Ovary (tissue), 9 donors: ENCODE data around the gene DSCAML1. TPM values are rescaled to one million over a fixed set of nuclear protein-coding genes. Genes with fewer than 3 reads are reported as not detected.

ENCODE experiments used
- DNase-seq, 5 donors: peaks; one replicate each; pipeline ENCODE4 v3.0.0-alpha.2; 2019 to 2020
- H3K27ac ChIP-seq, 2 donors: fragments of 200-600 bp; one replicate each; pipeline versions ENCODE4 v1.5.1 to v1.8.0; 2019 to 2022
- H3K27me3 ChIP-seq: fragments of 200-600 bp; one replicate; pipeline ENCODE4 v1.8.0; 2022
- H3K36me3 ChIP-seq: fragments of 200-600 bp; sonication (generic); one replicate; pipeline ENCODE4 v1.5.1; 2019
- H3K4me1 ChIP-seq: one replicate; pipeline ENCODE4 v1.8.1; 2013; ENCODE audit warnings: mild to moderate bottlenecking, moderate library complexity; ENCODE audit not compliant: insufficient read depth
- H3K4me3 ChIP-seq: fragments of 200-600 bp; sonication (generic); one replicate; pipeline ENCODE4 v1.5.1; 2017
- H3K9me3 ChIP-seq, 2 donors: fragments of 200-600 bp in 1 of 2; sonication (generic) in 1 of 2; one replicate each; pipeline versions ENCODE4 v1.5.1 to v1.8.1; 2013 to 2019; ENCODE audit warnings: mild to moderate bottlenecking in 1 of 2, moderate library complexity in 1 of 2
- EP300 ChIP-seq: sonication (generic); formaldehyde crosslinking; IDR thresholded peaks from one replicate; pipeline ENCODE4 v1.6.1; 2017; ENCODE audit warnings: antibody characterized with exemption
- POLR2A ChIP-seq: fragments of 450-650 bp; IDR thresholded peaks from one replicate; pipeline ENCODE4 v1.6.1; 2017; ENCODE audit warnings: antibody characterized with exemption, mild to moderate bottlenecking, moderate library complexity
- WGBS, 3 donors: extraction: QIAGEN DNeasy Blood & Tissue Kit in 1 of 3; methylation state at CpG; one replicate each; pipeline versions ENCODE4 v1.1.5 to v1.1.7; 2013 to 2017; 5-methylcytosine and 5-hydroxymethylcytosine counted together
- intact Hi-C, 4 donors: fragments of 100-400 bp; cut with DNase I; formaldehyde crosslinking; loops; one replicate each; pipeline versions ENCODE4 v1.11.0 to v1.15.1; 2022 to 2023
- polyA plus RNA-seq, 2 donors: library from polyadenylated mRNA; stranded (reverse); fragments of 200-250 nt in 1 of 2; fragments of 350-450 nt in 1 of 2; fragmentation: Illumina TruSeq in 1 of 2; extraction: RNeasy Lipid Tissue Mini Kit (QIAGEN cat#74804) in 1 of 2; gene quantifications; one replicate each; pipeline ENCODE4 v1.2.3, GENCODE V29; 2013 to 2014
- total RNA-seq, 7 donors: library from RNA; depleted of rRNA in 2 of 7; stranded (reverse); fragments of >200 nt in 2 of 7; fragmentation: NEBNext Ultra II Directional in 3 of 7; extraction: Animal tissue kit (Norgen Biotek cat#: 25700) in 3 of 7; gene quantifications; one replicate each; pipeline versions ENCODE4 v1.1.0 to v1.2.4, GENCODE V29; 2016 to 2023
- TF ChIP-seq, protein P1 (sequence below), 3 donors: fragments of 450-650 bp in 2 of 3; fragments of 200-600 bp in 1 of 3; IDR thresholded peaks; one replicate each; pipeline versions ENCODE4 v1.5.1 to v1.8.0; 2016 to 2022; ENCODE audit warnings: antibody characterized with exemption in 3 of 3, mild to moderate bottlenecking in 1 of 3
- donor health status: DM: no; HTN: no; CAD: no; lungs with moderate emphysema.
- donor health status: DM: no; HTN: no; CAD: no.
- donor health status: Bipolar disorder and iron deficiency.
- donor health status: DM: yes; HTN: yes; CAD: no.
- donor health status: DM: no; HTN: no; CAD: no.
- donor health status: DM: yes; HTN: yes; CAD: no.

The DSCAML1 gene
- total and polyA plus RNA-seq, 9 donors, result 0.77 to 16.5 (median 10.6) TPM

DNA sequence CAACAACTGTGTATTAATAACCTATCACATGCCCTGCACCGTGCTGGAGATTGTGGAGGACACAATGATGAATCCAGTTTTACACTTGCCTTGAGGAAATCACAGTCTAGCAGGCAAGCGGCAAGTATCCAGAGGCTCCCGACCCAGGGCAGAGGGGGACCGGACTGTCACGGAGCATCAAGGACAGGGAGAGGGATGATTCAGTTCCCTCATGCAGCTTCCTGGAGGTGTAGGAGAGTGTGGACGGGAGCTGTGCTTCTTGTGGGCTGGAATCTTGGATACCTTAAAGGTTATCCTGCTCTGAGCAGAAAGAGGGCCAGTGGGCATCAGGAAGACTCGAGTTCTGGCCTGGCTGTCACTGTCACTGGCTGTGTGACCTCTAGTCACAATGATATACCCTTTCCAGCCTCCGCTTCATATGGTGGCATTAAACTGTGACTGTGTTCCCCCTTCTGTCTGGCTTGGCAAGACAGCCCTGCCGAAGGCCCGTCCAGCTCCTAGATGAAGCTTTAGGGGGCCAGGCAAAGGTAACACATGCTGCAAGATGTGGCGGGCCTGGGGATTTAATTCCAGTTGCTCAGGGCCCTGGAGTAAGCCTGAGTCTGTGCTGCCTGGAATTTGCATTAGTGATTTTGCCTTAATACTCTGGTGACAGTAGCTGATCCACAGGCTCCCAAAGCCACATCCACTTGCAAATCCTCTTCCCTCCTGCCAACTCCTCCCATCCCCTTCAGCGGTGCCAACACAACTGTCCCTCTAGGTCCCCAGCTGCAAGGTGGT lies 162.8 kb downstream of the DSCAML1 start:
- WGBS, 3 donors, result 89 to 95% (median 90%) methylated on average over 12 of the region's 12 CpGs

DNA sequence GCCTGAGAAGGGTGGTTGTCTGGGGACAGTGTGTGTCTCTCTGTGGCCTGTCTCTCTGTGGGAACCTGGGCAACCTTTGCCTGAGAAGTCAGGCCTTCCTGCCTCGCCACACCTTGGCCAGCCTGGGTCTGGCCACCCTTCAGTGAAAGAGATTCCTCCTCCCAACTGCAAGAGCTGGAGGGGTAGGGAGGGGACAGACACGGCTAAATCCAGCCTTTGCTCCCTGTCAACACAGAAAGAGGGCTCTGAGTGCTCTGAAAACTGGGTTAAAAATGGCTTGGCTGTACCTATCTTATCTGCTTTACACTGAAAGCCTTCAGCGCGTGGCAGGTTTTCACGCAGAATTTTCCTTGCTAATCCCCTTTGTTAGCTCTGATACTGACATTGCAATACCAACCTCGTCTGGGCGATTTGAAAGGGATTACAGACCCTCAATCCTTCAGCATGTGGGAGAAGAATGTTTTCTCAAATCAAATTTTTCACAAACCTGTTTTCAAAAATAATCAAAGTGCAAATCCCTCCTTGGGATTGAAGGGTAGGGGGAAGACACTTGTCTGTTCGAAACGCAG lies 163.7 kb downstream of the DSCAML1 start:
- no peaks in the 10 kb centered on the region for H3K9me3 ChIP-seq
- H3K4me1 ChIP-seq, result no peaks in the 10 kb centered on the region
- H3K27ac ChIP-seq, result no peak overlapping the region
- 84 to 90% (median 85%) methylated on average over 9 of the region's 9 CpGs for WGBS, 3 donors
- H3K36me3 ChIP-seq, result no peaks in the 10 kb centered on the region
- intact Hi-C loops, result no loop called here
- no peak for DNase-seq
- H3K4me3 ChIP-seq, result no peak overlapping the region
- no peak for TF ChIP-seq POLR2A
- H3K27me3 ChIP-seq, result no peaks in the 10 kb centered on the region

More for the DNA sequence above, 162.8 kb downstream of the DSCAML1 start:
- Histone ChIP-seq H3K4me3 (no peak overlapping the region), H3K27ac (no peak overlapping the region), H3K4me1 (no peaks in the 10 kb centered on the region), H3K9me3 (no peaks in the 10 kb centered on the region), H3K36me3 (no peaks in the 10 kb centered on the region), H3K27me3 (no peaks in the 10 kb centered on the region)
- no peak for TF ChIP-seq POLR2A
- TF ChIP-seq, protein P1, sequence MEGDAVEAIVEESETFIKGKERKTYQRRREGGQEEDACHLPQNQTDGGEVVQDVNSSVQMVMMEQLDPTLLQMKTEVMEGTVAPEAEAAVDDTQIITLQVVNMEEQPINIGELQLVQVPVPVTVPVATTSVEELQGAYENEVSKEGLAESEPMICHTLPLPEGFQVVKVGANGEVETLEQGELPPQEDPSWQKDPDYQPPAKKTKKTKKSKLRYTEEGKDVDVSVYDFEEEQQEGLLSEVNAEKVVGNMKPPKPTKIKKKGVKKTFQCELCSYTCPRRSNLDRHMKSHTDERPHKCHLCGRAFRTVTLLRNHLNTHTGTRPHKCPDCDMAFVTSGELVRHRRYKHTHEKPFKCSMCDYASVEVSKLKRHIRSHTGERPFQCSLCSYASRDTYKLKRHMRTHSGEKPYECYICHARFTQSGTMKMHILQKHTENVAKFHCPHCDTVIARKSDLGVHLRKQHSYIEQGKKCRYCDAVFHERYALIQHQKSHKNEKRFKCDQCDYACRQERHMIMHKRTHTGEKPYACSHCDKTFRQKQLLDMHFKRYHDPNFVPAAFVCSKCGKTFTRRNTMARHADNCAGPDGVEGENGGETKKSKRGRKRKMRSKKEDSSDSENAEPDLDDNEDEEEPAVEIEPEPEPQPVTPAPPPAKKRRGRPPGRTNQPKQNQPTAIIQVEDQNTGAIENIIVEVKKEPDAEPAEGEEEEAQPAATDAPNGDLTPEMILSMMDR (IDR thresholded peaks at IDR 0.05), result no peak
- no peak for TF ChIP-seq EP300
- no peak for DNase-seq
- intact Hi-C loops, result no loop called here

DNA sequence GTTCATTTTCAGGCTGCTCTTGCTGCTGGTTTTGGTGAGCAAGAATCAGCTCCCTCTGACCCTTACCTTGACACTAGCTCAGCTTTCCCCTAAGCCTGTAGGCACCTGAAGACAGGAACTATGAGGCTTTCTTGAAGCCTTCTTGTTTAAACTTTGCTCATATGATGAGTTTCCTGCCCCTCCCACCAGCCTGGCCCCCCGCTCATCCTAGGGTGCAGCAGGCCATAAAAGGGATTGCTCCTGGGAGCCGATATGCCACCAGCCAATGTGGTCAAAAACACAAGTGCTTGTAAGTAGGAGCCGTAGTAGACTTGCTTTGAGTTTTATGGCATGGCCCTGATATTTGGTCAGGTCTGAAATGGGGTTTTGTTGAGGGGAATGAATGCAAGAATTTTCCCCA lies 164.7 kb downstream of the DSCAML1 start:
- no peak overlapping the region for H3K4me3 ChIP-seq
- no peaks in the 10 kb centered on the region for H3K4me1 ChIP-seq
- no peaks in the 10 kb centered on the region for H3K36me3 ChIP-seq
- 87 to 92% (median 91%) methylated on average over 3 of the region's 3 CpGs for WGBS, 3 donors
- H3K27ac ChIP-seq, result no peak overlapping the region
- no peak for DNase-seq
- TF ChIP-seq, protein P1 (IDR thresholded peaks at IDR 0.05), result no peak
- no peak for TF ChIP-seq POLR2A
- no peak for TF ChIP-seq EP300
- H3K27me3 ChIP-seq, result no peaks in the 10 kb centered on the region
- H3K9me3 ChIP-seq, result no peaks in the 10 kb centered on the region
- intact Hi-C loops, result no loop called here

DNA sequence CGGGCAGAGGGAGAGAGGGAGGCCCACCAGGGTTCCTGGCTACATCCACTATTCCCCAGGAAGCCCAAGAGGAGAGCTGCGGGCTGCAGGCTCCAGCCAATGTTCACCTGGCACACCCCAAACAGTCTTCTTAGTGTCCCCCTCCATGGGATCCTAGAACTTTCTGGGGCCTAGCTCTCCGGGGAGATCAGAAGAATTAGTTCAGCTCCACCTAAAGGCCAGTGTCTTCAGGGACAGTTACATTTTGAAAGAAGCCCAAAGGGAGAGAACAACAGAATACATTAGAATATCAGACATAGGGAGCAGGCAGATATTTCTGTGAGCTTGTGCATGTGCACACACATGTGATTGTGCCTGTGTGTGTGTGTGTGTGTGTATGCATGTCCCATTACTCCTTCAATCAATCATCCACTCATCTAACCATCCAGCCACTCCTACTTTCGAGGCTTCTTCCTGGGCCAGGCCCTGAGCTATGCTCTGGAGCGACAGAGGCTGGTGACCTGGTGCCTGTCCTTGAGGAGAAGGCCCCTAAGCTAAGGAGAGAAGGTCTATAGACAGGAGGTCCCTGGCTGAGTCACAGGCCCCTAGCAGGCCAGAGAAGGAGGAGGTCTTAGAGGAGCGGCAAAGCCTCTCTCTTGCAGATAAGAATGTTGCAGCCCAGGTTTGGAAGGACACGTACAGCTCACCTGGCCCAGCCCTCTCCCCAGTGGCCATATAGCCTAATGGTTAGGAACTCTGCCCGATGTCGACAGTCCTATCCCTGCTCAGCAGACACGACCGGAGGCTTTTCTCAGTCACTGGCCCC lies 165.5 kb downstream of the DSCAML1 start:
- intact Hi-C loops, result no loop called here
- H3K4me3 ChIP-seq, result no peak overlapping the region
- 84 to 90% (median 89%) methylated on average over 11 of the region's 11 CpGs for WGBS, 3 donors
- TF ChIP-seq POLR2A (no peak), EP300 (no peak)
- TF ChIP-seq, protein P1 (IDR thresholded peaks at IDR 0.05), result no peak
- no peaks in the 10 kb centered on the region for H3K27me3 ChIP-seq
- no peaks in the 10 kb centered on the region for H3K36me3 ChIP-seq
- H3K27ac ChIP-seq, result no peak overlapping the region
- DNase-seq, result no peak
- H3K9me3 ChIP-seq, result no peaks in the 10 kb centered on the region
- H3K4me1 ChIP-seq, result no peaks in the 10 kb centered on the region
